Immature natural killer cell (primary cell): ENCODE data around the gene BCAS4. TPM values are rescaled to one million over a fixed set of nuclear protein-coding genes. Genes with fewer than 3 reads are reported as not detected.
A peak's percentile ranks its signal among the peaks of the same experiment; 100 is the strongest.
"Not testable (repeated sequence)": the region's sequence is repeated elsewhere in the genome, so short reads cannot be mapped to it uniquely, and the experiment has no call there.

Source experiments
- DNase-seq, 3 donors: peaks; one replicate each; pipeline ENCODE4 v3.0.0; 2022; ENCODE audit warnings: mixed read lengths in 1 of 3
- H3K27ac Mint-ChIP-seq, 6 donors: one replicate each; pipeline ENCODE4 v1.8.0; 2020; ENCODE audit warnings: mixed read lengths in 6 of 6, mild to moderate bottlenecking in 5 of 6, inconsistent platforms in 4 of 6, moderate library complexity in 3 of 6
- H3K27me3 Mint-ChIP-seq, 3 donors: one replicate each; pipeline ENCODE4 v1.8.0; 2020 to 2021; ENCODE audit warnings: low read depth in 3 of 3, mild to moderate bottlenecking in 3 of 3, mixed read lengths in 3 of 3, moderate library complexity in 3 of 3, inconsistent platforms in 1 of 3
- H3K36me3 Mint-ChIP-seq, 3 donors: one replicate each; pipeline ENCODE4 v1.8.0; 2020; ENCODE audit warnings: mixed read lengths in 3 of 3, inconsistent platforms in 2 of 3, mild to moderate bottlenecking in 2 of 3
- H3K4me1 Mint-ChIP-seq, 2 donors: one replicate each; pipeline ENCODE4 v1.8.0; 2020; ENCODE audit warnings: inconsistent platforms in 2 of 2, mild to moderate bottlenecking in 2 of 2, mixed read lengths in 2 of 2, moderate library complexity in 1 of 2
- H3K4me3 Mint-ChIP-seq, 5 donors: one replicate each; pipeline ENCODE4 v1.8.0; 2020; ENCODE audit warnings: mild to moderate bottlenecking in 5 of 5, mixed read lengths in 5 of 5, inconsistent platforms in 3 of 5, moderate library complexity in 3 of 5
- H3K9me3 Mint-ChIP-seq, 6 donors: one replicate each; pipeline ENCODE4 v1.8.0; 2020; ENCODE audit warnings: mild to moderate bottlenecking in 6 of 6, mixed read lengths in 6 of 6, inconsistent platforms in 4 of 6, moderate library complexity in 3 of 6
- polyA plus RNA-seq, 3 donors: library from polyadenylated mRNA; unstranded; fragments of 300-500 nt; fragmentation: Illumina TruSeq; gene quantifications; one replicate each; pipeline ENCODE4 v1.2.3, GENCODE V29; 2021

BCAS4 gene
- polyA plus RNA-seq, 3 donors from 2014 or later = 19.1 to 29.1 (median 24.1) TPM

DNA sequence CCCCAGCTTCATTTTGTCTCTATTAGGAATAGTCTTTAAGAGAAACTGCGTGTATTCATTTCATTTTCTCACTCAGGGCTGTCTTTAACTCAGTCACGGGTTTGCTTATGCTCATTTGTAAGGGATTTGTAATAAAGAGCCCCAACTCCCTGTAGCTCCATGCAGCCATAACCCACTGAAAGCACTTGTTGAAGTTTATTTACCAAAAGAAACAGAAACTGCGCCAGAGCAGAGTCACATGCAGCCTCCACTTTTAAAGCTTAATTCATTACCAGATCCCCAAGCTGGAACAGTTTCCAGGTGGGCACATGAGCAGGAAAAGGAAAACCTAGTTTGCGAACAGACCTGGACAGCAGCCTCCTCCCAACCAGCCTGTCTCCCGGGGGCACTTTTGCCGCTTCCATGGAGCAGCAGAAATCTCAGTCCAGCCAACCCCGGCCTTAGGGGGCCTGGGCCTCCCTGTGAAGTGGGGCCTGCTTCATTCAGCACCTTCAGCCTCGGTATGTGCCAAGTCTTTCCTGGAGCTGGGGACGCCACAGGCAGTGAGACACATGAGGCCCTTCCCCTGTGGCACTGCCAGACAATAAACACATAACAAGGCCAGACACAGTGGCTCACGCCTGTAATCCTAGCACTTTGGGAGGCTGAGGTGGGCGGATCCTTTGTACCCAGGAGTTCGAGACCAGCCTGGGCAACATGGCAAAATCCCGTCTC lies 4.5 kb downstream of the BCAS4 start:
- Mint-ChIP-seq H3K4me1 (peaks cover 8 to 12% of the 10 kb centered on the region in 2 donors), H3K27me3 (peaks cover 2% of the 10 kb centered on the region in 3 donors), H3K27ac (no peak overlapping the region), H3K4me3 (no peak overlapping the region), H3K9me3 (no peaks in the 10 kb centered on the region), H3K36me3 (peaks cover 0 to 4% (median 4%) of the 10 kb centered on the region in 3 donors)
- DNase-seq = no peak

DNA sequence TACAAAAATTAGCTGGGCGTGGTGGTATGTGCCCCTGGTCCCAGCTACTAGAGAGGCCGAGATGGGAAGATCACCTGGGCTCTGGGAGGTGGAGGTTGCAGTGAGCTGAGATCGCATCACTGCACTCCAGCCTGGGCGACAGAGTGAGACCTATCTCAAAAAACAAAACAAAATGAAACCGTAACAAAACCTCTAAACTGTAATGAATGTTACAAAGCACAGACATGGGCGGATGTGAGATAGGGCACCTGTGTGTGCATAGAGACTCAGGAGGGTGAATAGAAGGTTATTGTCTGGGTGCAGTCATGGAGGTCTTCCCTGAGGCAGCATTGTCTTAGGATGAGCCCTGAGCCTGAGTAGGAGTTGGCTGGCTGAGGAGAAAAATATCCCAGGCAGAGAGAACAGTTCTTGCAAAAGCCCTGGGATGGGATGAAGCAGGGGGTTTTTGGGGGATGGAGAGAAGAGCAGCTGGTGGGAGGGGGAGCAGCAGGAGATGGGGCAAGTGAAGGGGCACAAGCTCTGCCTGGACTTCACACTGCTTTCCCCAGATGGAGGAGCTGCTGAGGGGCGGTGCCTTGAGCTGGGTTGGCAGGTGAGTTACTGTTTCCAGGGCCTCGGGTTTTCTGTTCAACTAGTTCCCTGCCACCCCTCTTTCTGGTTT lies 5.2 kb downstream of the BCAS4 start:
- H3K4me1 Mint-ChIP-seq = peaks cover 14 to 16% of the 10 kb centered on the region in 2 donors
- no peak overlapping the region for H3K4me3 Mint-ChIP-seq
- no peak overlapping the region for H3K27ac Mint-ChIP-seq
- no peak for DNase-seq
- peaks cover 0 to 4% (median 4%) of the 10 kb centered on the region in 3 donors for H3K36me3 Mint-ChIP-seq
- no peaks in the 10 kb centered on the region for H3K9me3 Mint-ChIP-seq
- peaks cover 2% of the 10 kb centered on the region in 3 donors for H3K27me3 Mint-ChIP-seq

- Mint-ChIP-seq H3K4me1 (peaks cover 20 to 21% of the 10 kb centered on the region in 2 donors), H3K27ac (peak overlapping the region in 1 of 6 donors; percentile 29)
- DNase-seq, H3K27me3 Mint-ChIP-seq, H3K9me3 Mint-ChIP-seq, H3K36me3 Mint-ChIP-seq, H3K4me3 Mint-ChIP-seq: not testable (repeated sequence)
Observed at GRCh38 chr20:50800986-50801746, 6.3 kb downstream of the BCAS4 start.

DNA sequence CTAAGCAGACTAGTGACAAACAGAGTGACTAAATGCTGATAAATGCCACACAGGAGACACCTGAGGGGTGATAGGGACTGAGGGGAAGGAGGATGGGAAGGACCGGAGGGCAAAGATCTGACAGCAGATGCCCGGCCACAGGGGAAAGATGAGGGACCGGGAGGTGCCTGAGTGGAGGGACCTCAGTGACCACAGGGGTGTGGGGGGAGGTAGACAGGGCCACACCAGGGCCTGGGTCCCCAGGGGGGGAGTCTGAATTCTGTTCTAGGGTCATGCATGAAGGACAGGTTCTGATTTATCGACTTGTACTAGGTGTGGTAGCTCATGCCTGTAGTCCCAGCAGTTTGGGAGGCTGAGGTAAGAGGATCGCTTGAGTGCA lies 6.9 kb downstream of the BCAS4 start:
- Mint-ChIP-seq H3K27me3 (peaks cover 0 to 2% (median 2%) of the 10 kb centered on the region in 3 donors), H3K36me3 (peaks cover 0 to 4% (median 4%) of the 10 kb centered on the region in 3 donors), H3K4me3 (no peak overlapping the region), H3K4me1 (peaks cover 24% of the 10 kb centered on the region in 2 donors), H3K27ac (peak overlapping the region in 1 of 6 donors; percentile 29), H3K9me3 (no peaks in the 10 kb centered on the region)
- no peak for DNase-seq

- Mint-ChIP-seq H3K36me3 (peaks cover 0 to 4% (median 4%) of the 10 kb centered on the region in 3 donors), H3K27ac (no peak overlapping the region), H3K4me3 (no peak overlapping the region), H3K27me3 (peaks cover 0 to 2% (median 2%) of the 10 kb centered on the region in 3 donors), H3K9me3 (no peaks in the 10 kb centered on the region), H3K4me1 (peaks cover 24% of the 10 kb centered on the region in 2 donors)
- DNase-seq = no peak
Observed at GRCh38 chr20:50802289-50802688, 7.4 kb downstream of the BCAS4 start.

DNA sequence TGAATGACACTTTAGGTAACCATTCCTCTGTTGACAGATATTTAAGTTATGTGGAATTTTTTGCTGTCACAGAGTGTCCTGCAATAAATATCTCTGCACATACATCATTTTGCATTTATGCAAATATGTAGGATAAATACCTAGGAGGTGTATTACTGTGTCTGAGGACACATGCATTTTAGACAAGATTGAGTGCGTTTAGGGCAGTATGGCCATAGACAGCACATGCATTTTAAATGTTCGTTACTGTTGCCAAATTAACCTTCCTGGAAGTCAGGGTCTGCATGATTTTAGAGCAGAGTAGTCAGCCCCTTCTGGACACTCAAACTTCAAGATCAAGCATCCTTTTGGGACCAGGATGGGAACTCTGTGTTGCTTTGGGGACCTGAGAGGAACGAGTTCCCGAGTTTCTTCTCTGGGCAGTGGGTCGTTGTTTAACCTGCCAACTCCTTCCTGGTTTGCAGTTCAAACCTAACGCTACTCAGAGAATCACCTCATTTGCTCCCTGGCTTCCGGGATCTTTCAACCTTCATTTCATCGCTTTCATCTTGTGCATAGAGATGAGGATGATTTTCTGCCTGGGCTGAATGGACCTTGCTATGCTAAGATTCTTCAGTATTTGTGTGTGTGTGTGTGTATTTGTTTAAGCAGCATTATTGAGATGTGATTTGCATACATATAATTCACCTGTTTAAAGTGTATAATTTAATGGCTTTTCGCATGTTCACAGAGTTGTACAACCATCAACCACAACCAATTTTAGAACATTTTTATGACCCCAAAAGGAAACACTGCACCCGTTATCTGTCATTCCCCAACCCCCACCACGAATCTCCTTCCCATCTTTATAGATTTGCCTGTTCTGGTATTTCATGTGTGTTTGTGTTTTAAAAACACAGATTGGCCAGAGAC lies 9.8 kb downstream of the BCAS4 start:
- peak overlapping the region; percentile 86 to 94 (median 88) for H3K27ac Mint-ChIP-seq
- H3K9me3 Mint-ChIP-seq = no peaks in the 10 kb centered on the region
- H3K36me3 Mint-ChIP-seq = peaks cover 0 to 4% (median 0%) of the 10 kb centered on the region in 3 donors
- peaks cover 24% of the 10 kb centered on the region in 2 donors for H3K4me1 Mint-ChIP-seq
- peaks cover 0 to 2% (median 2%) of the 10 kb centered on the region in 3 donors for H3K27me3 Mint-ChIP-seq
- H3K4me3 Mint-ChIP-seq = peak overlapping the region; percentile 75 to 87 (median 77)
- peak; percentile 32 to 42 (median 41) for DNase-seq

DNA sequence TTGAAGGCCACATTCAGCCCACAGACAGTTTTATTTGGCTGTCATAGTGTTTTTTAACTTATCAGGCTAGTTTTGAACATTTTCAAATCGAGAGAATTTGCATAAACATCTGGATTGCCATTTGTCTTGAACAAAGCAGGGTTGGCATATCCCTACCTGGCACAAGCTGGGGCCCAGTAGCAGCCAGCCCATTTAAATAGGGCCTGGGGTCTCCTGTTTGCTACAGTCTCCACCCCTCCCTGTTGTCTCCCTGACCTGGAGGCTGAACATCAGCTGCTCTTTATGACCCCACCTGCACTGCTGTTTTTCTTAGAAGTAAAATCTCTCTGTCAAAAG lies 10.5 kb downstream of the BCAS4 start:
- Mint-ChIP-seq H3K36me3 (no peaks in the 10 kb centered on the region), H3K4me1 (peaks cover 24% of the 10 kb centered on the region in 2 donors), H3K4me3 (peak overlapping the region; percentile 75 to 87 (median 77)), H3K27me3 (peaks cover 0 to 2% (median 2%) of the 10 kb centered on the region in 3 donors), H3K9me3 (no peaks in the 10 kb centered on the region), H3K27ac (peak overlapping the region; percentile 86 to 94 (median 88))
- no peak for DNase-seq

DNA sequence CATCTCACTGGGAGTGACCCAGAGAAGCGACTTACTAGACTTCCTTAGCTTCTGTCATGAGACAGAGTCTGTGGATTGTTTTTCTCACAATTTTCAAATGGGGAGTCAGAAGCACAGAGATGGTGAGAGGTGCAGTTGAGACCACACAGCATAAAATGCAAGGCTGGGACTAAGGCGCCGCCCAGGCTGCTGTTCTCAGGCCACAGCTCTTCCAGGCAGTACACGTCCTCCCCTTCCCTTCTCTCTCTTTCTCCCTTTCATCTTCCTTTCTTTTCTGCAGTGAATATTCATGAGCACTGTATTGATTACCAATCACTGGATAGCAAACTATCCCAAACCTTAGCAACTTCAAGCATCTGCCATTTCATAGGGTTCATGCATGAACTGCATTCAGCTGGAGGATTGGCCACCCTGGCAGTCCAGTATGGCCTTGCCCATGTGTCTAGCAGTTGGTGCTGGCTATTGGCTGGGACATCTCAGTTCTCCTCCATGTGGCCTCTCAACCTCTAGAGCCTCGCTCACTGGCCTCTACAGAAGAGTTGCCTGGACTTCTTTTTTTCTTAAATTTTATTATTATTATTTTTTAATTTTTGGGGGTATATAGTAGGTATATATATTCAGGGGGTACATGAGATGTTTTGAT lies 11.4 kb downstream of the BCAS4 start:
- H3K27ac Mint-ChIP-seq = peak overlapping the region; percentile 76 to 87 (median 82)
- H3K9me3 Mint-ChIP-seq = no peaks in the 10 kb centered on the region
- H3K27me3 Mint-ChIP-seq = peaks cover 0 to 2% (median 2%) of the 10 kb centered on the region in 3 donors
- peaks cover 24% of the 10 kb centered on the region in 2 donors for H3K4me1 Mint-ChIP-seq
- DNase-seq = no peak
- no peaks in the 10 kb centered on the region for H3K36me3 Mint-ChIP-seq
- H3K4me3 Mint-ChIP-seq = peak overlapping the region in 4 of 5 donors; percentile 23 to 56 (median 48)

DNA sequence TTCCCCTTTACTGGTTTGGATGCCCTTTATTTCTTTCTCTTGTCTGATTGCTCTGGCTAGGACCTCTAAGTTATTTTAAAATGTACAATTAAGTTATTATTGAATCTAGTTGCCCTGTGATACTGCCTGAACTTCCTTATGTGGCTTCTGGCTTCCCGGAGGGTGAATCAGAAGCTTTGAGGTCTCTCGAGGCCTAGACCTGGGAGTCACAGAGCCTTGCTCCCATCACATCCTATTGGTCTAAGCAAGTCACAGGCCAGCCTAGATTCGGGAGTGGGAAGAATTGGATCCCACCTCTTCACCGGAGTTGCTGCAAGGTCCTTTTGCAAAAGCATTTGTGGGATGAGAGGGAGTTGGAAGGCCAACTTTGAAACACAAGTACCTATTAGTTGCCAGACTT lies 15.2 kb downstream of the BCAS4 start:
- no peak overlapping the region for H3K4me3 Mint-ChIP-seq
- no peaks in the 10 kb centered on the region for H3K9me3 Mint-ChIP-seq
- peaks cover 0 to 3% (median 0%) of the 10 kb centered on the region in 3 donors for H3K36me3 Mint-ChIP-seq
- no peak for DNase-seq
- H3K27me3 Mint-ChIP-seq = peaks cover 0 to 2% (median 0%) of the 10 kb centered on the region in 3 donors
- H3K4me1 Mint-ChIP-seq = peaks cover 14 to 17% of the 10 kb centered on the region in 2 donors
- H3K27ac Mint-ChIP-seq = no peak overlapping the region

DNA sequence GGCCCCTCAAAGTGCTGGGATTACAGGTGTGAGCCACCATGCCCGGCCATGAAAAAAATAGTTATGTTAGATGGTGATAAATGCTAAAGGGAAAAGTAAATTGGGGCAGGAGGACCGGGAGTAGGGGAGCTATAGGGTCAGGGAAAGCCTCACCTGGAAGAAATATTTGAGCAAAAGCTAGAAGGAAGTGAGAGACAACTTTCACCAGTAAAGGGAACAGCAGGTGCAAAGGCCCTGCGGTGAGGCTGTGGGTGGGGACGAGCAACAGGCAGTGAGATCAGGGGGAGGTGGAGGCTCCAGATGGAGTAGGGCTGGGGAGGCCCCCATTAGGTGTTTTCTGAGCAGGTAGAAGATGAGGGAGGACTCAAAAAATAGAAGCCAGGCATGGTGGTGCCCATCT lies 16.0 kb downstream of the BCAS4 start:
- Mint-ChIP-seq H3K36me3 (peaks cover 2 to 6% (median 3%) of the 10 kb centered on the region in 3 donors), H3K4me3 (no peak overlapping the region), H3K27ac (no peak overlapping the region), H3K9me3 (no peaks in the 10 kb centered on the region), H3K27me3 (peaks cover 0 to 2% (median 0%) of the 10 kb centered on the region in 3 donors), H3K4me1 (peaks cover 13 to 17% of the 10 kb centered on the region in 2 donors)
- DNase-seq = no peak

- Mint-ChIP-seq H3K9me3 (no peaks in the 10 kb centered on the region), H3K27ac (peak overlapping the region in 1 of 6 donors; percentile 1), H3K4me3 (no peak overlapping the region), H3K36me3 (peaks cover 2 to 6% (median 3%) of the 10 kb centered on the region in 3 donors), H3K4me1 (peaks cover 13 to 18% of the 10 kb centered on the region in 2 donors), H3K27me3 (peaks cover under 1 to 8% (median 6%) of the 10 kb centered on the region in 3 donors)
- no peak for DNase-seq
Observed at GRCh38 chr20:50813101-50813643, 18.3 kb downstream of the BCAS4 start.

DNA sequence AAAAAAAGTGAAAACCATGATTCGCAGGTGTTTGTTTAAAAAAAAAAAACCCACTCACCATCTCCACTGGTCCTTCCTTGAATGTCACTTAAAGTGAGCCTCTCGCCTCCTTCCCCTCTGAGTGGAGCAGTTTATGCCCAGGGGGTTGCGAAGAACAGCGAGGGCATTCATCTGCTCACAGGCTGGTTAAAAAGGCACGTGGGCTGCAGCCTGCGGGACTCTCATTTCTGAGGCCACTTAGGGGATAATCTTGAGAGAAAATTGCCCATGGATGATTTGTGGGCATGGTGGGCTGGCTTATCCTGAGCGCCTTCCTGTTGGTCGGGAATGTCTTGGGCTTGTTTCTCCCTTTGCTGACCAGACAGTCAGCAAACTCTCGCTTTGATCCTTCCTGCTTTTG lies 18.9 kb downstream of the BCAS4 start:
- peaks cover 5 to 13% (median 11%) of the 10 kb centered on the region in 3 donors for H3K27me3 Mint-ChIP-seq
- no peak overlapping the region for H3K27ac Mint-ChIP-seq
- DNase-seq = no peak
- H3K36me3 Mint-ChIP-seq = peaks cover 5 to 10% (median 8%) of the 10 kb centered on the region in 3 donors
- H3K4me1 Mint-ChIP-seq = peaks cover 19 to 25% of the 10 kb centered on the region in 2 donors
- no peak overlapping the region for H3K4me3 Mint-ChIP-seq
- H3K9me3 Mint-ChIP-seq = no peaks in the 10 kb centered on the region
